Thyroid gland (tissue), 4 donors: ENCODE results near the gene CELF4. TPM values are rescaled to one million over a fixed set of nuclear protein-coding genes. Genes with fewer than 3 reads are reported as not detected.

ENCODE experiments used
- DNase-seq, 2 donors: peaks; one replicate each; pipeline ENCODE4 v3.0.0-alpha.2; 2019
- H3K27ac ChIP-seq, 3 donors: fragments of 200-600 bp; sonication (generic); 1 replicate in 2 of 3; 2 replicates in 1 of 3; pipeline ENCODE4 v1.5.1; 2016 to 2019; ENCODE audit warnings: mild to moderate bottlenecking in 1 of 3, moderate library complexity in 1 of 3
- H3K27me3 ChIP-seq: fragments of 200-600 bp; sonication (generic); one replicate; pipeline ENCODE4 v1.5.1; 2019
- H3K36me3 ChIP-seq, 2 donors: fragments of 200-600 bp; sonication (generic); one replicate each; pipeline ENCODE4 v1.5.1; 2016 to 2019
- H3K4me1 ChIP-seq, 2 donors: fragments of 200-600 bp; sonication (generic); one replicate each; pipeline ENCODE4 v1.5.1; 2017 to 2019
- H3K4me3 ChIP-seq, 3 donors: fragments of 200-600 bp; sonication (generic); replicated peaks in 1 of 3; 1 replicate in 2 of 3; 2 replicates in 1 of 3; pipeline ENCODE4 v1.5.1; 2016; ENCODE audit warnings: mild to moderate bottlenecking in 1 of 3
- H3K9me3 ChIP-seq: fragments of 200-600 bp; sonication (generic); one replicate; pipeline ENCODE4 v1.5.1; 2017
- CTCF ChIP-seq, 6 experiments: fragments of 200-600 bp in 3 of 6; fragments of 450-650 bp in 3 of 6; sonication (generic) in 3 of 6; IDR thresholded peaks; one replicate each; pipeline ENCODE4 v1.5.1; 2016 to 2019; ENCODE audit warnings: antibody characterized with exemption in 6 of 6, mild to moderate bottlenecking in 2 of 6, inconsistent platforms in 1 of 6, moderate library complexity in 1 of 6
- POLR2A ChIP-seq, 2 donors: fragments of 450-650 bp; IDR thresholded peaks; one replicate each; pipeline ENCODE4 v1.6.1; 2017; ENCODE audit warnings: antibody characterized with exemption in 2 of 2, mild to moderate bottlenecking in 2 of 2, moderate library complexity in 1 of 2
- WGBS, 2 donors: methylation state at CpG; one replicate each; pipeline ENCODE4 v1.1.5; 2017; 5-methylcytosine and 5-hydroxymethylcytosine counted together
- intact Hi-C: fragments of 100-400 bp; cut with DNase I; formaldehyde crosslinking; loops from one replicate; pipeline ENCODE4 v1.15.1; 2023
- total RNA-seq, 4 donors: library from RNA; depleted of rRNA; stranded (reverse); fragments of >200 nt; gene quantifications; one replicate each; pipeline ENCODE4 v1.2.3, GENCODE V29; 2016

Gene CELF4
- total RNA-seq, 4 donors from 2014 or later: 4.3 TPM; not detected in 3

- H3K4me1 ChIP-seq: no peaks in the 10 kb centered on the region
- no peaks in the 10 kb centered on the region for H3K27me3 ChIP-seq
- no peaks in the 10 kb centered on the region for H3K9me3 ChIP-seq
- TF ChIP-seq POLR2A (IDR thresholded peaks at IDR 0.05): no peak
- no peak for TF ChIP-seq CTCF (IDR thresholded peaks at IDR 0.05)
- H3K36me3 ChIP-seq: no peaks in the 10 kb centered on the region
- intact Hi-C loops: no loop called here
- H3K4me3 ChIP-seq: no peak overlapping the region
- no peak overlapping the region for H3K27ac ChIP-seq
- no peak for DNase-seq
- 70% methylated on average over 23 of the region's 23 CpGs for WGBS, 2 donors
Observed at GRCh38 chr18:37334631-37335408, 230.8 kb downstream of the CELF4 start.

GRCh38 chr18:37332628-37333420 lies 232.8 kb downstream of the CELF4 start:
- Histone ChIP-seq H3K27me3 (no peaks in the 10 kb centered on the region), H3K4me1 (no peaks in the 10 kb centered on the region), H3K9me3 (no peaks in the 10 kb centered on the region), H3K4me3 (no peak overlapping the region), H3K36me3 (no peaks in the 10 kb centered on the region), H3K27ac (no peak overlapping the region)
- intact Hi-C loops: no loop called here
- no peak for TF ChIP-seq CTCF (IDR thresholded peaks at IDR 0.05)
- TF ChIP-seq POLR2A (IDR thresholded peaks at IDR 0.05): no peak
- DNase-seq: no peak
- WGBS, 2 donors: 74 to 84% methylated on average over 17 of the region's 17 CpGs

- TF ChIP-seq CTCF (IDR thresholded peaks at IDR 0.05): no peak
- no peak for TF ChIP-seq POLR2A (IDR thresholded peaks at IDR 0.05)
- H3K9me3 ChIP-seq: no peaks in the 10 kb centered on the region
- DNase-seq: no peak
- no peaks in the 10 kb centered on the region for H3K36me3 ChIP-seq
- no peak overlapping the region for H3K27ac ChIP-seq
- H3K4me1 ChIP-seq: no peaks in the 10 kb centered on the region
- intact Hi-C loops: no loop called here
- no peaks in the 10 kb centered on the region for H3K27me3 ChIP-seq
- 89 to 93% methylated on average over 8 of the region's 8 CpGs for WGBS, 2 donors
- no peak overlapping the region for H3K4me3 ChIP-seq
Observed at GRCh38 chr18:37332219-37332618, 233.4 kb downstream of the CELF4 start.

GRCh38 chr18:37330173-37330572 lies 235.4 kb downstream of the CELF4 start:
- H3K27me3 ChIP-seq: no peaks in the 10 kb centered on the region
- no peaks in the 10 kb centered on the region for H3K36me3 ChIP-seq
- H3K4me3 ChIP-seq: no peak overlapping the region
- H3K27ac ChIP-seq: no peak overlapping the region
- DNase-seq: no peak
- no peaks in the 10 kb centered on the region for H3K4me1 ChIP-seq
- intact Hi-C loops: no loop called here
- TF ChIP-seq CTCF (IDR thresholded peaks at IDR 0.05) (no peak), POLR2A (IDR thresholded peaks at IDR 0.05) (no peak)
- no peaks in the 10 kb centered on the region for H3K9me3 ChIP-seq
- 86 to 91% methylated on average over 7 of the region's 7 CpGs for WGBS, 2 donors
